Adipocyte (in vitro differentiated cells): ENCODE measurements around the gene CDK4.

ENCODE experiments used
- DNase-seq: peaks from one replicate; pipeline ENCODE4 v3.0.0-alpha.2; 2015; ENCODE audit warnings: low read depth
- H3K27me3 ChIP-seq: replicated peaks from 2 replicates; pipeline ENCODE4 v1.7.0; 2013; ENCODE audit warnings: mild to moderate bottlenecking, low read length, moderate library complexity; ENCODE audit not compliant: control insufficient read depth, insufficient read depth
- H3K36me3 ChIP-seq: 2 replicates; pipeline ENCODE4 v1.7.0; 2013; ENCODE audit warnings: low read length, mild to moderate bottlenecking, moderate library complexity; ENCODE audit not compliant: control insufficient read depth, insufficient read depth, severe bottlenecking
- H3K4me1 ChIP-seq: 2 replicates; pipeline ENCODE4 v1.7.0; 2013; ENCODE audit warnings: mild to moderate bottlenecking, low read length, moderate library complexity; ENCODE audit not compliant: control insufficient read depth, insufficient read depth
- H3K4me3 ChIP-seq: 2 replicates; pipeline ENCODE4 v1.7.0; 2013; ENCODE audit warnings: mild to moderate bottlenecking, low read length, moderate library complexity
- H3K9ac ChIP-seq: 2 replicates; pipeline ENCODE4 v1.7.0; 2013; ENCODE audit warnings: mild to moderate bottlenecking, low read length, moderate library complexity
- H3K9me3 ChIP-seq: 2 replicates; pipeline ENCODE4 v1.7.0; 2013; ENCODE audit warnings: mild to moderate bottlenecking, low read length, moderate library complexity; ENCODE audit not compliant: control insufficient read depth

CDK4 gene

DNA sequence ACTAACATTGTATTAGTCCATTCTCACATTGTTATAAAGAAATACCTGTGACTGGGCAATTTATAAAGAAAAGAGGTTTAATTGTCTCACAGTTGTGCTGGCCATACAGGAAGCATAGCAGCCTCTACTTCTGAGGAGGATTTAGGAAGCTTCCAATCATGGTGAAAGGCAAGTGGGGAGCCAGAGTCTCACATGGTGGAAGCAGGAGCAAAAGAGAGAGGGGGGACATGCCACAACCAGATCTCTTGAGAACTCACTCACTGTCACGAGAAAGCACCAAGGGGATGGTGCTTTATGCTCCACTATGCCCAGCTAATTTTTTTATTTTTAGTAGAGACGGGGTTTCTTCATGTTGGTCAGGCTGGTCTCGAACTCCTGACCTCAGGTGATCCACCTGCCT is 44.9 kb downstream of the CDK4 start:
- Histone ChIP-seq H3K4me1 (no peaks in the 10 kb centered on the region), H3K9ac (no peak overlapping the region), H3K9me3 (peaks cover 5% of the 10 kb centered on the region), H3K4me3 (no peak overlapping the region), H3K27me3 (no peaks in the 10 kb centered on the region), H3K36me3 (peaks cover 33% of the 10 kb centered on the region)
- DNase-seq = no peak

DNA sequence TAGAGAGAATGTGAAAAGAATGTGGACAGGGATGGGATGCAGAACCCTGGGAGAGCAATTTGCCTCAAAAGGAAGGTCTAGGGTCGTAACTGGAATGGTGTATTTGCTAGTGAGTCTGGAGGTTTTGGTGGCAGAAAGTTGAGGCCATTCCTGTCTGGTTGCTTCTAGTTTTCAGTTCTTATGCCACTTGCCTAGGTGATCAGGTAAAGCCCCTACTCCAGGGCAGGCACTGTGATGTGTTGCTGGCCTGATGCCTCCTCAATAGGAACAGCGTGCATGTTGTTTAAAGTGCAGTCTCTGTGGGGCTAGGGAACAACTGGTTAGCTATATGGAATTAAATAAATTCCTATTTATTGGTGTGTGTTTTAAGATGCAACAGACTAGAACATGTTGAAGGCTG is 51.8 kb downstream of the CDK4 start:
- Histone ChIP-seq H3K9ac (no peak overlapping the region), H3K4me1 (no peaks in the 10 kb centered on the region), H3K27me3 (no peaks in the 10 kb centered on the region), H3K36me3 (peaks cover 57% of the 10 kb centered on the region), H3K9me3 (no peaks in the 10 kb centered on the region), H3K4me3 (no peak overlapping the region)
- no peak for DNase-seq

DNA sequence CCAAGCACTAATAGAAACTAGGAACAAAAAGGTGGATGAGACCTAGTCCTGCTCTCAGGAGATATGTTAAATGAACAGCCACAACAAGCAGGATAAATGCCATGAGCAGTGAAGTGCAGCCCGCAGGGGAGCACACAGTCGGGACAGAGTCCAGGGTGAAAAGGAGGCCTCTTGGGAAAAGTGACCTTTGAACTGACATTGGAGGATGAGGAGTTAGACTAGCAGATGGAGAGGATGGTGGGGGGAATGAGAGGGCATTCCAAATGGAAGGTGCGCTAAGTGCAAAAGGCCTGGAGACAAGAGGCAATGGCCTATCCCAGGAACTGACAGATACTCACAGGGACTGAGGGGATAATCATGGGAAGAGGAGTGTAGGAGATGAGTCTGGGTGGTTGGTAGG is 53.7 kb downstream of the CDK4 start:
- no peak for DNase-seq
- no peaks in the 10 kb centered on the region for H3K9me3 ChIP-seq
- peaks cover 47% of the 10 kb centered on the region for H3K36me3 ChIP-seq
- H3K4me1 ChIP-seq = peaks cover 8% of the 10 kb centered on the region
- H3K9ac ChIP-seq = no peak overlapping the region
- H3K27me3 ChIP-seq = no peaks in the 10 kb centered on the region
- H3K4me3 ChIP-seq = no peak overlapping the region
